A172 (cell line): ENCODE data around the gene FAM222B. TPM values are rescaled to one million over a fixed set of nuclear protein-coding genes. Genes with fewer than 3 reads are reported as not detected.

Experiments
- DNase-seq: peaks from one replicate; pipeline ENCODE4 v3.0.0-alpha.2; 2015; ENCODE audit warnings: low spot score
- total RNA-seq: library from RNA; depleted of rRNA; stranded (reverse); fragments of >200 nt; shearing (Covaris generic); gene quantifications from 2 replicates; pipeline ENCODE4 v1.2.3, GENCODE V29; 2014

The FAM222B gene
- total RNA-seq, 1 experiment from 2014 or later, result 9.2 TPM

DNA sequence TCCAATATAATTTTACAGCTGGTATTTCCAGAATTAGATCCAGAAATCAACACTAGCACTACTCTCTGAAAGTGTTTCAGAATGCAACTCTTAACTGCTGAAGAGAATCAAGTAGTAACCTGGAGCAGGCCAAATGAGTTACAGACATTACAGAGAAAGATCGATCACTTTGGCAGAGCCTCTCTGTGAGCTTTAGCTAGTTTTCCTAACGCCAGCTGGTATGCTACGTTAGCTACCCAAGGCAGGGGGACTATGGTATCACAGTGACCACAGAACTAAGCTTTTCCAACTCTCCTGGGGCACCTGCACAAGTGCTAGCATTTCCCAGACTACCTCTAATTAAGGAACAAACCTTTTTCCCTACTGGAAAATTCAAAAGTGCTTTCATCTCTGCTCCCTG lies 68.4 kb downstream of the FAM222B start:
- DNase-seq, result no peak

DNA sequence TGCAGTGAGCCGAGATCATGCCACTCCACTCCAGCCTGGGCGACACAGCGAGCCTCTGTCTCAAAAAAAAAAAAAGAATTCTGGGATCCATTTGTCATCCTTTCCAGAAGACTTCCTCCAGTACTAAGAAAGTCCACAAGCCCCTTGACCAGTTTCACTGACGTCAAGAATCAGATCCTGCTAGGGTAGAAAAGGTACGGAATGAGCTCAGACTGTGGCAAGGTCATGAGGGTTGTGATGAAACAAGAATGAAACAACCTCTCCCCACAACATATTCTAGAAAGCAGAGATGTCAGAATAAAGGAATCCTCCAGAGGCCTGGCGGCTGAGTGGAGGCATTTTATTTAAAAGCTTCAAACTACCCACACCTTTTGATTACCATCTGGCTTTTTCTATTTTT lies 68.9 kb downstream of the FAM222B start:
- no peak for DNase-seq

DNA sequence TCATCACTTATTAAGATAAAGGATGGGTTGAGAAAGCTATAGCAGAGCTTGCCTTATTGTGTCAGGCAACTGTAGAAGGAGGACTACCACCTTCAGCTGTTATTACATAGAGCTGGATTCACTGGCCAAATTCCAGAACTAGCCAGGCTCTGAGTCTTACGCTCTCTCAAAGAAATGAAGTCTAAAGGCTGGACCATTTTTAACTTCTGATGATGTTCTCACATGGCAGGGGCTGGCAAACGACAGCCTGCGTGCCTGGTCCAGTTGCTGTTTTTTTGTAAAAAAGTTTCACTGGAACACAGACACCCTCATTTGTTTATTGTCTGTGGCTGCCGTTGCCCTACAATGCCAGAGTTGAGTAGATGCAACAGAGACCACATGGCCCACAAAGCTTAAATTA lies 77.6 kb downstream of the FAM222B start:
- no peak for DNase-seq

DNA sequence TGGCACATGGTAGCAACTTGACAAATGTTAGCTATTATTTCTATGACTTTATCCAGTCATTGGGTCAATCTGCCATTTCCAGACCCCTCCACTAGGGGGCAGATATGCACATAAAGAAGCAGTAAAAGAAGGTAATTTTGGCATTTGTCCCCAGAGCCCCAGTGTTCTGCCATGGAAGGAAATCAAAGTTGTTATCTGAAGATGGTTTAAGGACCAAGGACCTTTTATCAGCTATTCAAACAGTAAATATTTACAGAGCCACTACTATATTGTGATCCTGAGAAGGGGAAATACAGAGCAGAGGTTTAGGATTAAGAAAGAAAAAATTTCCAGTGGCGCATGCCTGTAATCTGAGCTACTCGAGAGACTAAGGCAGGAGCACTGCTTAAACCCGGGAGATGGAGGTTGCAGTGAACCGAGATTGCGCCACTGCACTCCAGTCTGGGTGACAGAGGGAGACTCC lies 78.8 kb downstream of the FAM222B start:
- DNase-seq, result peak; percentile 85

DNA sequence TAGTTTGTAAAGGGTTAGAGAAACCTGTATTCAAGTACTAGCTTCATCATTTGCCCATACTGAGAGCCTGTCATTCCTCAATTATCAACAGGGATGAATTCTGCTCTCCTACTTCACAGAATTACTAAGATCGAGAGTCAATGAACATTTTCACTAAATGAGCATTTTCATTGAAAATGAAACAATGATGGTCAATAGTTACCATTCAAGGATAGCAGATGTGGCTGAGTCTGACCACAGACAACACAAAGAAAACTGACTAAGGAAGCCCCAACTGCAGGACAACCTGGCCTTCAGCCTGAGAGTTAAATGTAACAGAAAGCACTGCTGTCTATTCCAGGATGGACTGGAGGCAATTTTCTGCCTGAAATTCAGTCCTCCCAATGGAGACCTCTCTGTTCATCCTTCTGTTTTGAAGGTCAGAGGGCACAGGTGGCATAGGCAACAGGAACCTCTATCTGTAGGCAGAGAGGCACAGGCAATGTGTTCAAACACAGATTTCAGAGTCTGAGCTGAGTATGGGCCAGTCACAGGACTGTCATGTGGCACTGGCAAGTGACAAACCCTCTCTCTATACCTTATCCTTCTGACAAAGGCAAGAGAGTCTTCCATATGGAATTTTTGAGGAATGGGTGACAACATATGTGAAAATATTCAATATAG lies 79.3 kb downstream of the FAM222B start:
- DNase-seq, result no peak

DNA sequence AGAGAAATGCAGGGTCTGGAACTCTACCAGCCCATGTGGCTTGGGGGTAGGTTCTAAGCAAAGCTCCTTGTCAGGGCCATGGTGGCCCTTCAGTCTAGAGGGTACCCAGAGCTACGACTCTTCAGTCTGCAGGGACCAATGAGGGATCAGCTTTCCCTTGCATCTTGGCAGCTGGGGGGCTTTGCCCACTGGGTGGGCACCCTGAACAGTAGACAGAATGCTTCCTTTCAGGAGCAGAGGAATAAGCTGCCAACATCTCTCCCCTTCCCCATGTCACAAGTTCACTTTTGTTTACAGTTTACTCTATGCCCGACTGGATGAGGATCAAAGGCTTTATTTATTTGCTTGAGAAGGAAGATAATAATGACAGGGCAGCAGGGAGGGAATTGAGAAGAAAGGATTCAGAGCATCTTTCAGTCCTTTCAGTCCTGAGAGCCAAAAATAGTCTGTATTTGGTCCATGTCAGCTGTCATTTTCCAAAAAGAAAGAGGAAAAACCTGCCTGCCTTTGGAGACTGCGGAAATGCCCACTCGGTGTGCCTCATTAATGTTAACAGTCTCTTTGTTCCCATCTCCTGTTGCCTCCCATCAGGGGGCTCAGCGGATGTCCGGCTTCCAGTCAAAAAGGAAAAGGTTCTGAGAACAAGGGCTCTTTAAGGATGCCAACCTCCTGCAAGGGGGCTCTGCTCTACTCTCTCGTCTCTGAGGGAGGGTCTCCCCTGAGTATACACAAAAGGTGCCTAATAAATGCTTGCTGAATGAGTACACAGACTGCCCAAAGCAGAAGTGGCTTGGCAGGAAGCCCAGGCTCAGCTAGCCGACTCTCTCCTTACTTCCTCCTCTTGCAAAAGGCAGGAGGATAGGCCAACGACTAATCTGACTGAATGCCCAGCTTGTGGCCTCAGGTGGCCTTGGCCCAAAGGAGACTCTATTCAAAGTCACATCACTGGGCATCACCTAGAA lies 81.7 kb downstream of the FAM222B start:
- DNase-seq, result peak; percentile 67

DNA sequence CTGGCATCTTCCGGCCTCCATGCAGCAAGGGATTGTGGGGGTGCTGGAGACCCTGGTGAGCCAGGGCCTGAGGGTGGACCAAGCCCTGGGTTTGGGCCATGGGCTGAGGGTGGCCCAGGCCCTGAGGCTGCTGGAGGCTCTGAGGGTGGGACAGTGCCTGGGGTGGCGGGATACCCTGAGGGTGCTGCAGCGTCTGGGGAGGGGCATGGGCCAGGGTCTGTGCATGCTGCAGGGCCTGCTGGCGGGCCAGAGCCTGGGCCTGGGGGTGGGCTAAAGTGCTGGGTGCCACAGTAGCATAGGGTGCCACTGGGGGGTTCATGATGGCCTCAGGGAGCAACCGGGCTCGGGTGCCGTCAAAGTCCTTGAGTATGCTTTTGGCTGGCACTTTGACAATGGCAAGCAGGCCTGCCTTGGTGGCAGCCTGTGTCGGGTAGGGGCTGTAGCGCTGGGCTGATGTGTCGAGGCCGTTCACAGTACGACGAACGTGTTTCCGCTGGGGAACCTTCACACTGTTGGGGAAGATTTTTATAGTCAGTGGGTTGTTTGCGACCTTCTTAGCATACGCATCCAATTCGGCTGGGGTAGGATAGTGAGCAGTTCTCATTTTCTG lies 83.2 kb downstream of the FAM222B start:
- DNase-seq, result no peak

DNA sequence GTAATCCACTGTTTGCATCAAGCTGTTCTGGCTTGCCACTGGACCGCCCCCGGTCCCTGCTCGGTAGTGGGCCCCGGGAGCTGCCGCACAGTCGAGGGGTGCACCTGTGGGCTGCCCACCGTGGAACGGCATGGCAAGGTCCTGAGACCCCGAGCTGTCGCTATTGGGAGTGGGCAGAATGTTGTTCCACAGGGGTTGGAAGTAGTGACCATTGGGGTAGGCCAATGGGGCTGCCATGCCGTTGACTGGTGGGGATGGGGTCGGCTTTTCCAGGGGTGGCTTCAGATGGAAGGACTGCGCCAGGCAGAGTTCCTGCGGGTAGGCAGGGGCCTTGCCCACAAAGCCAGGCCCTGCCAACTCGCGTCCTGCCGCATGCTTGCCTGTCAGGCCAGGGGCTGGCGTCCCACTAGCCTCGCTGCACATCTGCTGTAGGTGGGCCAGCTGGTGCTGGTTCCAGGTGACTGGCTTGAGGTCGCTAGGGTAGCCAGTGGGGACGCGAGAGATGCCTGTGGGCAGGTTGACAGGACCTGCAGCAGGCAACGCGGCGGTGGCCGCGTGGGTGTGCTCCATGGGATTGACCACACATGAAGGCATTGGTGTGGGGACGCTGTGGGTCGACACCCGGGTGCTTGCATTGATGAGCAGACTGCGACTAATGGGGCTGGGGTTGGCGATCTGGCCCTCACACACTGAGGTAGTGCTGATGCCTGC lies 84.0 kb downstream of the FAM222B start:
- DNase-seq, result no peak

DNA sequence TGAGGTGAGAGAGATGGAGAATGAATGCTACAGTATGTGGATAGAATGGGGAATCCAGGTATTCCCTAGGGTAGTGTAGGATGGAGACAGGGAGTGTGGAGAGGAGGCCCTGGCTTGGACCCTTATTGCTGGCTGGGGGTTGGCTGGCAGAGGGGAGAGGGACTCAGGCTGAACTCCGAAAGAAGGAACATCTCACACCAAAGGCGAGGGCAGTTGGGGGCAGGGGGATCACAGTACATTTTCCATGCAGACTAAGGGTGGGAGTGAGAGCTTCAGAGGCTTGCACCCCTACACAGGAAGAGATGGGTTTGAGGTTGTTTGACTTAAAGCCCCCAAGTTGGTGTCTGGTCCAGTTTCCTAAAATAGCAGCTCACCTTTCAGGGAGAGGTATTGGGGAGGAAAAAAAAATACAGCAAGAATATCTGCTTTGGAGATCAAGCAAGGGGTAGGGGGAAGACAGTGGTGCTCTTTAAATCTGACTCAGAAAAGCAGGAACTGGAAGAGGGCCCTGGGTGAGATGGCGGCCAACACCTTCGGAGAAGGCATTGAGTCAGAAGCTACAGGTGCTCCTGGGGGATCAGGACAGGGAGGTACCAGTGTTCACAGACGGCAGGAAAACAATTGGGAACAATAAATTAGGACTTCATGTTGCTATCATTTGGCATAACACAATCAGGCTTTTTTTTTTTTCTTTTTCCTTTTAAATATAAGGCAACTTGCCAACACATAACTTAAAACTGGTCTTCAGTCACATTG lies 86.4 kb downstream of the FAM222B start:
- no peak for DNase-seq

DNA sequence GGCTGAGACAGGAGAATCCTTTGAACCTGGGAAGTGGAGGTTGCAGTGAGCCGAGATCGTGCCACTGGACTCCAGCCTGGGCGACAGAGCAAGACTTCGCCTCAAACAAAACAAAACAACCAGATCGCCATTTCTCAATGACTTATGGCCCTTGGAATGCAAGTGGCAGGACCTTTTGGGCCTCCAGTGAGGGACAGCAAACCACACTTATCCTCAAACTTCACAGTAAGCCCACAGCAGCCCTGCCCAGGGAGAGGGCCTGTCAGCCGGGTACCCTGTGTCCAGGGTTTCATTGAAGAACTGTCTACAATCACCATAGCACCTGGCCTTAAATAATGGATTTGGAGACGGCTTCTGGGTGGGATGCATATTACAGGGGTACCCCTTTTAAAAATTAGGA lies 87.1 kb downstream of the FAM222B start:
- peak; percentile 55 for DNase-seq

DNA sequence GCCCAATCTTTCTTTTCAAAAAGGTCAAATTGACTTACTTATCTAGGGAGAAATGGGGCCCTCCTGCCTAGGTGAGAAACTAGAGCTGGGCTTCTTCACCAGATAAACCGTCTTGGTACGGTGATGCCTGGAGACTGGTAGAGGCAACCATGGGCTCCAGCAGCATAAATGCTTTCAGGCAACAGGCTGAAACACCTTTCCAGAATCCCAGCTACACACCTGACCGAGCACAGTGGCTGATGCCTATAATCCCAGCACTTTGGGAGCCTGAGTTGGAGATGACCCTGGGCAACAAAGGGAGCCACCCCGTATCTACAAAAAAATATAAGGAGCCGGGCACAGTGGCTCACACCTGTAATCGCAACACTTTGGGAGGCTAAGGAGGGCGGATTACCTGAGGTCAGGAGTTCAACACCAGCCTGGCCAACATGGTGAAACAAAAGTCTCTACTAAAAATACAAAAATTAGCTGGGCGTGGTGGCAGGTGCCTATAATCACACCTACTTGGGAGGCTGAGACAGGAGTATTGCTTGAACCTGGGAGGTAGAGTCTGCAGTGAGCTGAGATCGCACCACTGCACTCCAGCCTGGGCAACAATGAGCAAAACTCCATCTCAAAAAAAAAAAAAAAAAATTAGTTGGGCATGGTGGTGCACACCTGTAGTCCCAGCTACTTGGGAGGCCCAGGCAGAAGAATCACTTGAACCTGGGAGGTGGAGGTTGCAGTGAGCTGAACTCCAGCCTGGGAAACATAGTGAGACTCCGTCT lies 90.8 kb downstream of the FAM222B start:
- DNase-seq, result no peak

DNA sequence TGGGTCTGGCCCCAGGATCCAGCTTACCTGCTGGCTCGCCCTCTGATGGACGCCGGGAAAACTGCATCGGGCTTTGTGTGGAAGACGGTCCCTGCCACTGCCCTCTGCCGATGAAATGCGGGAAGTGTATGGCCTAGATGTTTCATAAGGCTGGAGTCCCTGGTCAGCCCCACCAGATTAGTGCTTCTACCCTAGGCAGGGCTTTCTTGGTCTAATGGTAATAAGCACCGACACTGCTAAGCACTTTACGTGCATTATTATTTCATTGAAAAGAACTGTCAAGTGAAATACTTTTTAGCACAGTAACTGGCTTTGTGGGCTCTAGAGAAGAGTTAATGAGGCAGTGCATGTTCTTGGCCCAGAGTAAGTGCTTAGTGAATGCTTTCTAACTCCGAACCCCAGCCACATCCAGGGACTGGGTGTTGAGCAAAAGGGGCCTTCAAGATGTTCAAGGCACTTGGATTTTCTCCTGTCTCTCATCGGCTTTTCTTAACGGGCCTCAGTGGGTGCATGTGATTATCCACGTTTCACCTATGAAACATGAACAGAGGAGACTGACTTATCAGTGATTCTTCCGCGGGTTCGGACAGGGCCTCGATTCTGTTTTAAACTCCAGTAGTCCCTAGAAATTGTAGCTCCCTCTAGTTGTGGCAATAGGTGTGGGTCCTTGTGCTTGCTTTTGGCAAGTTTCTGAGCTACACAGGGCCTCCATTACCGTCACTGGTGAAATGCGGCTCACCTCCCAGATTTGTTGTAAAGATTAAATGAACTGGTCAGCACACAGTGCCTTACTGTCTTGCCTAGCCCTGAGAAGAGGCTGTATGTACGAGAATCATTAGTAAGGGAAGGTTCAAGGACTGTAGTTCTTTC lies 92.2 kb downstream of the FAM222B start:
- peak; percentile 92 for DNase-seq

DNA sequence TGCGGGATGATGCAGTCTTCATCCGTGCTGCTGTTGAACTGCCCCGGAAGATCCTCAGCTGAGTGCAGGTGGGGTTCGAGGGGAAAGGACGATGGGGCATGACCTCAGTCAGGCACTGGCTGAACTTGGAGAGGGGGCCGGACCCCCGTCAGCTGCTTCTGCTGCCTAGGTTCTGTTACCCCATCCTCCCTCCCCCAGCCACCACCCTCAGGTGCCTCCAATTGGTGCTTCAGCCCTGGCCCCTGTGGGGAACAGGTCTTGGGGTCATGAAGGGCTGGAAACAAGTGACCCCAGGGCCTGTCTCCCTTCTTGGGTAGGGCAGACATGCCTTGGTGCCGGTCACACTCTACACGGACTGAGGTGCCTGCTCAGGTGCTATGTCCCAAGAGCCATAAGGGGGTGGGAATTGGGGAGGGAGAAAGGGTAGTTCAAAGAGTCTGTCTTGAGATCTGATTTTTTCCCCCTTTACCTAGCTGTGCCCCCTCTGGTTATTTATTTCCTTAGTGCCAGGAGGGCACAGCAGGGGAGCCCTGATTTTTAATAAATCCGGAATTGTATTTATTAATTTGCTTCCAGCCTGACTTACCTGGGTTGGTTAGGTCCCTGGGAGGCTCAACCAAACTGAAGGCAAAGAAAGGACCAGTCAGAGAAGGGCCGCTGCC lies 92.9 kb downstream of the FAM222B start:
- DNase-seq, result no peak

DNA sequence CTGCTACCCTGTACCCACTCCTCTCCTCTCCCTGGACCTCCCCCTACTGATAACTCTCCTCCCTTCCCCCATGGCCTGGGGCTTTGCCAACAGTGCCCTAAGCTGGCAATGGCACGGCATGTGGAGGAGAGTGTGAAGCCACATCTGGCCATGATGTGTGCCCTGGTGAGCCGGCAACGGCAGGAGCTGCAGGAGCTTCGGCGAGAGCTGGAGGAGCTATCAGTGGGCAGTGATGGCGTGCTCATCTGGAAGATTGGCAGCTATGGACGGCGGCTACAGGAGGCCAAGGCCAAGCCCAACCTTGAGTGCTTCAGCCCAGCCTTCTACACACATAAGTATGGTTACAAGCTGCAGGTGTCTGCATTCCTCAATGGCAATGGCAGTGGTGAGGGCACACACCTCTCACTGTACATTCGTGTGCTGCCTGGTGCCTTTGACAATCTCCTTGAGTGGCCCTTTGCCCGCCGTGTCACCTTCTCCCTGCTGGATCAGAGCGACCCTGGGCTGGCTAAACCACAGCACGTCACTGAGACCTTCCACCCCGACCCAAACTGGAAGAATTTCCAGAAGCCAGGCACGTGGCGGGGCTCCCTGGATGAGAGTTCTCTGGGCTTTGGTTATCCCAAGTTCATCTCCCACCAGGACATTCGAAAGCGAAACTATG lies 93.6 kb downstream of the FAM222B start:
- DNase-seq, result no peak

DNA sequence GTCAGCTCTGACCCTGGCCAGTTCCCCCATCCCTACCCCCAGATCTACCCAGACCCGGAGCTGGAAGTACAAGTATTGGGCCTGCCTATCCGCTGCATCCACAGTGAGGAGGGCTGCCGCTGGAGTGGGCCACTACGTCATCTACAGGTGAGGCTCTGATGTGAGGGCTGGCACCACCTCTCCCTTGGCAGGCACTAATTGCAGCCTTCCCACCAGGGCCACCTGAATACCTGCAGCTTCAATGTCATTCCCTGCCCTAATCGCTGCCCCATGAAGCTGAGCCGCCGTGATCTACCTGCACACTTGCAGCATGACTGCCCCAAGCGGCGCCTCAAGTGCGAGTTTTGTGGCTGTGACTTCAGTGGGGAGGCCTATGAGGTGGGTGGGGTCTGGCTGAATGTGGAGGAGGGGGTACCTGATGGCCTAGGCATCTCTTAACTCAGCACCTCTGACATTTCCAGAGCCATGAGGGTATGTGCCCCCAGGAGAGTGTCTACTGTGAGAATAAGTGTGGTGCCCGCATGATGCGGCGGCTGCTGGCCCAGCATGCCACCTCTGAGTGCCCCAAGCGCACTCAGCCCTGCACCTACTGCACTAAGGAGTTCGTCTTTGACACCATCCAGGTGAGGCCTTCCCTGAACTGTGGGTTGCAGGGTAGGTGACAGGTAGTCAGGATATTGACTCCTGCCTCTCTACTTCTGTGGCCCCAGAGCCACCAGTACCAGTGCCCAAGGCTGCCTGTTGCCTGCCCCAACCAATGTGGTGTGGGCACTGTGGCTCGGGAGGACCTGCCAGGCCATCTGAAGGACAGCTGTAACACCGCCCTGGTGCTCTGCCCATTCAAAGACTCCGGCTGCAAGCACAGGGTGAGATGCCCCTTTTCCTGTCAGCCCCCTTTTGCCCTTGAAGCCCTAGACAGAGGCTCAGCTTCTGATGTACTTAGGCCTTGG lies 94.5 kb downstream of the FAM222B start:
- no peak for DNase-seq

DNA sequence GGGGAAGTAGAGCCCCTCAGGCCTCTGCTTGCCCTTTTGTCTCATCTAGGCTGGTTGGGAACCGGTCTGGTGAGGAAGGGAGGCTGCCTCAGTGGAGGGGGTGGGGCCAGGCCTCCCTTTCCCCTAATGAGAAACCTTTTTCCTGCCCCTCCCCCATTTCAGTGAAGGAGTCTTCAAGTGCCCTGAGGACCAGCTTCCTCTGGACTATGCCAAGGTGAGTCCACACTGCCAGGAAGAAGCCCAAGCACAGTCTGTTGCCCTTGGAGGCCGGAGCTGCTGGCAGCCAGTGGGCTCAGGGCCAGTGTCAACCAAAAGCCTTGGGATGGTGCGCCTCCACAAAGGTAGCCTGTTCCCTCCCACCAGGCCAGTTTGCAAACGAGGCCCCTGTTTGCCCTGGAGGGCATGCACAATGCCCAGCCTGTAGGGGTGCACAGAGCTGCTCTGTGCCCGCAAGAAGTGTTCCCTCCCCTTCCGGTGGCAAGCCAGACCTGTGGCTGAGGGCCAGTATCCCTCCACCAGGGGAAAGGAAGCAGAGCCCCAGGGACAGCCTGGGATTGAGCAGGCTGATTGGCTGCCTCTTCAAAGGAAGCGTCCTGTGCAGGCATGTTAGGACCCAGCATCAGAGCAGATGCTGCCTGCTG lies 95.4 kb downstream of the FAM222B start:
- DNase-seq, result no peak

DNA sequence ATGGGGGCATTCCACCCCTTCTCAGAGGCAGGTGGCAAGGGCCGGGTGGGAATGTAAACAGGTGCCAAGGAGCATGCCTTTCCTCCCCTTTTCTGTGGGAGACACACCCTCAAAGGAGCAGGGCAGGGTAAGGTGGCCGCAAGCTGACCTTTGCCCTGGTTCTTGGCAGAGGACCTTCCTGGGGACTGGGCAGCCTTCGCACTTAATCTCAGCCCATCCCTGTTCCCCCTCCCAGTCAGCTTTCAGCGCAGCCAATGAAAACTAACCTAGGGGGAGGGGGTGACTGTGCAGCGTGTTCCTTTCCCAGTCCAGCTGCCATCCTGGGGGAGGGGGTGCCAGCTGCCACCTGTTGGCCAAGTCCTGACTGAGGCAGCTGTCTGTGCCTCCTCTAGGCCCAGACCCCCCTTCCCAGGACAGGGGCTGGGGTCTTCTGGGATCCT lies 96.0 kb downstream of the FAM222B start:
- peak; percentile 51 for DNase-seq
